Stimulated activated CD4-positive, alpha-beta T cell treated with anti-CD3 and anti-CD28 coated beads, Interleukin-4, amount 100 ng/mL, for 48 hours (primary cell): ENCODE results near the gene SH3PXD2A.
"Not testable (repeated sequence)": the region's sequence is repeated elsewhere in the genome, so short reads cannot be mapped to it uniquely, and the experiment has no call there.

Source experiments
- DNase-seq, 2 donors: peaks; one replicate each; pipeline ENCODE4 v3.0.0-alpha.2; 2020; ENCODE audit warnings: low read depth in 2 of 2

SH3PXD2A gene

DNA sequence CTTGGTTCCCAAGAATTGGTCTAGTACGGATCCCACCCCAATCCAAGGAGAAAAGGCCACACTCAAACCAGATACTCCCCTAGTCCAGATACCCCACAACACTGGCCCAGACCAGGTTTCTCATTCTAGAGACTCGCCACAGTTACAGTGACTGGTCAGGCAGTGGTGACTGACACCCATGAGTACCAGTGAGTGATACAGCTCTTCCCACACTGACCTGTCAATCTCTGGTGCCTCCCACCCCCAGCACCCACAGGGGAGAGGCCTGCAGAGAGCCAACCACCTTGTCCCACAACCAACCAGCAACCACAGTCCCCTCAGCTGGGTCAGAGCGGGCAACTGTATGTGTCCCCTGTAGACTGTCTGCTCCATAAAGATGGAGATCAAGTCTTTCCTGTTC is 209.1 kb downstream of the SH3PXD2A start:
- DNase-seq, result no peak

DNA sequence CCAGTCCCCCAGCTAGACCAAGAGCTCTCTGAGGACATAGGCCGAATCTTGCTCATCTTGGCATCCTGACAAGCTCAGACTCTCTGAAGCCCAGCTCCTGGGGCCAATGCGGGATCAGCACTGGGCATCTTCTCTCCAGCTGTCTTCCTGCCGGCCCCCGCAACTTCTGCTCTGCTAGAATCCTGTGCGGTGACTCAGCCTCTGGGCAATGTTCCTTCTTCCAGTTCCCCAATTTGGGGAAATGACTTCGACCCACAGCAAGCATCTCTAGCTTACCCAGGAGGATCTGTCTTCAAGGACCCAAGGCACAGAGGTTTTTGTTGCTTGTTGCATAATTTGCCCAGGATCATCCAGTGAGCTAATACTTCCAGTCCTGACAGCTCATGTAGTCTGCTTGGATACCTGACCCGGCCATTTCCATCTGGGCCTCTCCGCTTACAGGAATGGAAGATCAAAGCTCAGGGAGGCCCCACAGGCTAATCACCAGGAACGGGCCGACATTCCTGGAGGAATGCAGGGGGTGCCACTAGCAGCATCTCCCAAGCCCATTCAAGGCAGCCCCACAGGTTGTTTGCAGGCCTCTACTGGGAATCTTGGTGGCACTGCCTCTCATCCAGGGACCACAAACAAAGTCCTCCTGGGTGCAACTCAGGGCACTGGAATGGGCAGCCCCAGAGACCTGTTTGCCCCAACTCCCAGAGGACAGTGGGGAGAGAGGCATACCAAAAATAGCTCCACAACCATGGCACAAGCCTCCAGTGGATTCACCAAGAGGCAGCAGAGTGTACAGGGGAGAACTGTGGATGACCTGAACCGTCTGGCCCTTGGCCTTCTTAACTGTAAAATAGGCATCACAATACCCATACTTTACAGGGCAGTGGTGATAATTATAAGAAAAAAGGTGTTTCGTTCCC is 210.0 kb downstream of the SH3PXD2A start:
- no peak for DNase-seq

DNA sequence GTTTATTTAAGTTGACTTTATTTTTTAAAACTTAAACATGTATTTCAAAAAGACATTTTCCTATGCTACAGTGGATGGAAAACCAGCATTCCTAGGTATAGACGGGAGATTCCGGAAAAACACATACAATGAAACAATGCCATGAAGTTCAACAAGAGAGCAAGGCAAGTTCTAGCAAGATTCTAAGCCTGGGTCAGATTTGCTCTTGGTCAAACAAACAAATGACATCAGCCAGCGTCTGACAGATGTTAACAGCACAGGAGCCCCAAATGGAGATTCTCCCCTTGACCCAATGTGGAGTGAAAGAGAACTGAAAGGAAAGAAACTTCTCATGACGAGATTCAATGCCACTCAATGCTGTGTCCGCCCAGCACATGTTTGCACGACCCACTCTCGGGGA is 212.0 kb downstream of the SH3PXD2A start:
- DNase-seq, result no peak

DNA sequence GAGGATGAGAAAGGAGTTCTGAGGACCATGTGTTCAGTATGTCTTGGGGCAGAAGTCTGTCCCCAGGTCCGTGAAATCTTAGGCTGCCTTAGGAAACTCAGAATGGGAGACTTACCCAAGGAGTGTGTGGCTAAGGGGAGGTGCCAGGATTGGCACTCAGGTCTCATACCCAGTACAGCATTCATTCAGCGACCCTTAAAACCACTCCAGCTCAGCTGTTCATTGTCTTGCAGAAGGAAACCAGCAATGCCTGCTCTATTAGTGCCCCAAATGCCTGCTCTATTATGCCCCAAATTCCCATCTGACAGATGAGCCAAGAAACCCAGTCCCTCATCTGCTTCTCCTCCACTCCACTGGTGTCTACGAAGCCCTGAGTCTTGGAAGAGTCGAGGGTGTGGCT is 214.1 kb downstream of the SH3PXD2A start:
- DNase-seq, result no peak

DNA sequence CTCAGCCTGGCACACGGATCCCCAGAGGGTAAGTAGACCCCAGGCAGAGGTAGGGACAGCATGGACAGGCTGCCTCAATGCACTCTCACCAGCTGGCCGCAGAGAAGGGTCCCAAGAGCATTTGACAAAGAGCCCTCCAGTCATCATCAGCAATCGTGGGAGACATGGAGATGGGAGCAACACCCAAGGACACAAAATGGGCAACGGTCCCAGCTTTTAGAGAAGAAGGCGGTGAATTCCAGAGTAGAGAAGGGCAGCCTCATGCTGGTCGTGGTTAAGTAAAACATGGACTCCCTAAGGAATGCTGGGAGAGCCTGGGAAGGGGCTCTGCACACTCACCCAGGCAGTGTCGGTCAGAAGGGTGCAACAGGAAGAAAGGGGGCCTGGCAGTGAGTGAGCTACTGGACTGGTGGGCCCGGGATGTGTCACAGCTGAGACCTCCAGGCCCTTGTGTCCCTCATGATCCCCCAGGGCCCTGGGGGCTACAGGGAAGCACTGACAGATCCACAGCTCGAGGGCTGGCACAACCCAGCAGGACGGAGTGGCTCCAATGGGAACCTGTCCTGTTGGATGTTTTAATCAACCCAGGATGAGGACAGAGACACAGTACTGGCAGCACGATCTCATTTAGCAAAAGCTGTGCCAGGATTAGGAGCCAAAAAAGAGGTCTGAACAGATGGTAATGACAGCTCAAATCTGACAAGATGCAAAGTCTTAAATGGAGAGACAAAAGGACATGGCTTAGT is 214.8 kb downstream of the SH3PXD2A start:
- no peak for DNase-seq

DNA sequence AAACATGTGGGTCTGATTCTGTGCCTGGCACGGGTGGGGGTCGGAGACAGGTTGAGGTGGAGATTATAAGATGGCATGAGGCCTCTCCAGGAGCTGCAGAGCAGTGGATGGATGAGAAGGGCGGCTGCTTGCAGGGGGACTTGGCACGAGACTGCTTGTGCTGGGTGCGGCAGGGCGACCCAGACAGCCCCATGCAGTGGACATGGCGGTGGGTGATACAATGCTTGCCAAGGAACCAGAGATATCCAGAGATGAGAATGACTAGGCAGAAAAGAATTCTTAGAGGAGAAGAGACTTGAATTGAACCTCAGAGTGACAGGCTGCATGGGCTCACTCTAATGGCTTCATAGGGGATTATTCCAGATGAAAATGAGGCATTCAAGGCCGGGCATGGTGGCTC is 216.4 kb downstream of the SH3PXD2A start:
- DNase-seq, result no peak

DNA sequence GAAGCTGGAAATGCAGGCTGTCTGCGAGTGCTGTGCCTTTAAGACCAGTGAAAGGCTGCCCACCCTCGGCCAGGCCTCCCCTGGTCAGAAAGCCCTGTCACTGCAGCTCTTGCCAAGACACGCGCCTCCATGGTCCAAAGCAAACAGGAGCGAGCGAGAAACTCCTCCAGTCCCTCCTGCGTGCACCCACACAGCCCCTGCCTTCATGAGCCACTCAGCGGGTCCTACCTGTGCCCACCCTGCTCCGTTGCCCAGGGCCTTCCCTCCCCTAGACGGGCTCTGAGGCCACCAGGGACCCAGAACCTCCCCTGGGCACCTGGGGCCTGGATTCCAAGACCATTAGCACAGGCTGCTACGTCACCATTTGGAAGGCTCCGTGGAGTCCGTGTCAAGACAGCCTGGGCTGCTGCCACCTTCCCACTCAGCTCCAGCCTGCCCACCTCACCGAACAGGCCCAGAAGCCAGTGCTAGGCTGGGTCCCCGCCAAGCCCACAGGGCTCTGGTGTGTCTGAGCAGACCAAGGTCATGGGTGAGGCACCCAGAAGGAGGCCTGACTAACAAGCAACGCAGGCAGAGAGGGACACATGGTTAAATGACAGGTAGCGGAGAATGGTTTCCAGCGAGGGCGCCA is 217.3 kb downstream of the SH3PXD2A start:
- DNase-seq, result no peak

DNA sequence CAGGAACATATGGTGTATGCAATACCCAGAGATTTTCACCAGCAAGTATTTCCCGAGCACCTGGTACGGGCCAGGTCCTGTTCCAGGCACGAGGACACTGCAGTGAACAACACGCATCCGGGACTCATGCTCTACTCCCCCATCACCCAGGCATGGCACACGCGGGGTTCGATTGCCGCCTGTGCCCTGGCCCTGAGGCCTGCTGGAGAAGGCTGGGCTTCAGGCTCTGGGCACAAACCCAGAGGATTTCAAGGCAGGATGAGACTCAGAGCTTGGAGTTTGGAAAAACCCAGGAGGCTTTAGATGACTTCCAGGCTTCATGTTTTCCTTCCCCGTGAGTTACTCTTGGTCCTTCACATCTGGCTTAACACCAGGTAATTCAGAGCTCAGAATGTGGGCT is 218.4 kb downstream of the SH3PXD2A start:
- no peak for DNase-seq

DNA sequence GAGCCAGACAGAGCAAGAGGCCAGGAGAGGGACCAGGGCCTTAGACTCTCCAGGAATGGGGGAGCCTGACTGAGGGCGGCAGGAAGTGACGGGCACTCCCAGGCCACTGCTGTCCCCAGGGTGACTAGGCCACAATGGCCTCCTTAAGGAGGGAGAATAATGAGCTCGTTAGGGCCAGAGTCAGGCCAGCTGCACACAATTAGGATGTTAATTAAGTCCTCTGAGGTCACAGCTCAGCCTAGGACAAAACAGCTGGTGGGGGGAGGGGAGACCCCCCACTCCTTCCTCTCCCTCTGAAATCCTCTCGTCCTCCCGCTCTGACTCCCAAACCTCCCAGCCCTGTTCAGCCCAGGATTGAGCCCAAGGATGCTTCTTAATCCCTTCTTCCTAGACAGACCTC is 218.9 kb downstream of the SH3PXD2A start:
- DNase-seq, result no peak

DNA sequence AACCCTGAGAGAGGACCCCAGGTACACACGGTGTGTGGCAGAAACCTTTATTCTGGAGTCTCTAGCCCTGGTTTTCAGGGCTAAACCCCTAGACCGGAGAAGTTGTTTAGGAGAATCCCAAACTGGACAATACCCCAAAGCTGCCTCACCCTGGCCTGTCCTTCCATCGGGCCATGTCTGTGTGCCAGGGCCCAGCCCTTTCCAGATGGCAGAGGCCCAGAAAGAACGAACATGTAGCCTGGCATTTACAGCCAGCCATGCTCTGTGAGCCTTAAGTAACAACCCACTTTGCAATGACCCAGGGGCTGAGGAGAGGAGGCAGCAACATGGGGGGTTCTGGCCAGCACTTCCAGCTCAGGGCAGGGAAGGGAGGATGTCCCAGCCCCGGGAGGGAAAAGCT is 219.8 kb downstream of the SH3PXD2A start:
- DNase-seq, result no peak

DNA sequence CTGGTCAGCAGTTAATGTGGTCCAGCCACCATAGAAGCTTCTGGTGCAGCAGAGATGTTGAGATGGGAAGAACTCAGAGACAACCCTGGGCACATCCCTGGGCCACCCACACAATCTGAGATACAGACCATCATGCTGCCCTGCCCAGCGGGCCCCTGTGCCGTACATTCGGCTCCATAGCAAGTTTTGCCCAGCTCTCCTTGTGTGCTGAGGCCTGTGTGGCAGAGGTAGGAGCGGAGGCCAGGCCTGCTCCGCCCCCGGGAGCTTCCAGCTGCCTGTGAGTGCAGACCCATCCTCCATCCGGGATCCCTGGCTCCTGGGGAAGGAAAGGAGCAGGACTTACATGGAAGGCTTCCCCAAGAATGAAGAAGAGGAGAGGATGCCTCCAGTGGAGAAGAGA is 221.5 kb downstream of the SH3PXD2A start:
- no peak for DNase-seq

DNA sequence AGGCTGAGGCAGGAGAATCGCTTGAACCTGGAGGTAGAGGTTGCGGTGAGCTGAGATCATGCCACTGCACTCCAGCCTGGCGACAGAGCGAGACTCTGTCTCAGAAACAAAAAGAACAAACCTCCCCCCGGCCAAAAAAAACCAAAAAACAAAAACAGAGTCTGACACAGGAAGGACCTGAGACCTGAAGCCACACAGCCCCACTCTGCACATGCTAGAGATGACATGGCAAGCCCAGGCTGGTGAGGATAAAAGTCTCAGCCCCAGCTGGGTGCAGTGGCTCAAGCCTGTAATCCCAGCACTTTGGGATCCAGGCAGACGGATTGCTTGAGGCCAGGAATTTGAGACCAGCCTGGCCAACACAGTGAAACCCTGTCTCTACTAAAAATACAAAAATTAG is 222.5 kb downstream of the SH3PXD2A start:
- DNase-seq, result not testable (repeated sequence)

DNA sequence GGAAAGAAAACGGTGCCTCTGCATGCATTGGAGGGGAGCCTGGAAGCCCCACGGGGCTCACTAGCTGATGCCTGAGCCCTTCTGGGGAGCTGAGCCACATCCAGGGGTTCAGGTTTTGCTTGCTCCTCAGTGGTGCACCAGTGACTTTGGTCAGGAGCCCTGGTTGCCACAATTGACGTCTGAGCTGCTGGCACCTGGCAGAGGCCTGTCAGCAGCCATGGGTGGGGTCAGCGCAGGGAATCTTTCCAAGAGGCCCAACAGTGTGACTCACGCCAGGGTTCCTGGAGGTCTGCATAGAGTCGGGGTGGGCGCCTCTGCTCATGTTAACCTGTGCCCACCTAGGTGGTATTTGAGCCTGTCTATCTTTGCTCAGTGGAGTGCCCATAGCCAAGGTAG is 223.1 kb downstream of the SH3PXD2A start:
- no peak for DNase-seq

DNA sequence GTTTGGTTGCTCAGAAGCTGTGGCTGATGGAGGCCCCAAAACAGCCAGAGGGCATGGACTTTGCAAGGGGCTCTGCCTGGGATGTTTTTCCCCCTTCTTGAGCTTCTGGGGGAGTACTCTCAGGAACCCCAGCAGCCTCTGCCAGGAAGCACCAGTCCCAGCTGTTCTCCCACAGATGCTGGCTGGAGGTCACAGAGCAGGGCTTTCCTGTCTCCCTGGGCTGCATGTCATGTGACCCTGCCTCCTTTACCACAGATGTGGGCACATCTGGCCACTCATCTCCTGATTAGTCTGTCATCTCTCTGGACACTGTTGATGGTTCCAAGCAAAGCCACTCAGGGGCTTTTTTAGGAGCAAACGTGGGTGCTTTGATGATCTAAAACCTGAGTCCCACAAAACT is 225.2 kb downstream of the SH3PXD2A start:
- DNase-seq, result no peak

DNA sequence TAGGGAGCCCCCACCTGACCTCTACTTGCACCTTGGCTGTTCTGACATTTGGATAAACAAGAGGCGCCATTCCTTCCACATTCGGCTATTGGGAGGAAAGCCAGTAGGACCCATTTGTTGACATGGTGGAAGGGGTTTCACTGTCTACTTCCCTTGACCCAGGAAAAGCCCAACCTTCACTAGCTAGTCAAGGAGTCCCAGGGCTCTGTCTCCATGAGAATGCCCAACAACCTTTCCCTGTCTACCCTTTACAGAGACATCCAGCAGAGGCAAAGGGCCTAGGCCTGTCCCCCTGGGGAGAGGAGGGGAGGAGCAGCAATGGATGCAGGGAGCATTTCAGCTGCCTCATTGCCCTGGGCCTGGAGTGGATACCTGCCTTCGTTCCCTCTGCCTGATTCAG is 225.8 kb downstream of the SH3PXD2A start:
- DNase-seq, result no peak

DNA sequence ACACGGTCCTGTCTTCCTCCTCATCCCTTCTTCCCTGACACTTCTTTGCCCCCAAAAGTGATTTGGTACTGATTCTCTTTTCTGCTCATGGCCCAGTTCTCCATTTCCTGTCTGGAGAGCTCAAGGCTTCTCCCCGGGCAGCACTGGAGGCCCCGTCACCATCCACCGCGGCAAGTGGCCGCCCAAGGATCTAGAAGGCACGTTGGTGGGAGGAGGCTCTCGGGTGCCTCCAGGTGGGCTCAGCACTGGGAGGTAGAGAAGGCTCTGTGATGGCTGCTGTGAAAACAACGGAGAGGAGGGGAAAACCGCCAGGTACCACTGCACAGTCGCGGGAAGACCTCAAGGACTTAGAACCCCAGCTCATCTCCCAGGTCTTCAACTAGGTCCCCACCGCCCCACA is 227.5 kb downstream of the SH3PXD2A start:
- DNase-seq, result no peak

DNA sequence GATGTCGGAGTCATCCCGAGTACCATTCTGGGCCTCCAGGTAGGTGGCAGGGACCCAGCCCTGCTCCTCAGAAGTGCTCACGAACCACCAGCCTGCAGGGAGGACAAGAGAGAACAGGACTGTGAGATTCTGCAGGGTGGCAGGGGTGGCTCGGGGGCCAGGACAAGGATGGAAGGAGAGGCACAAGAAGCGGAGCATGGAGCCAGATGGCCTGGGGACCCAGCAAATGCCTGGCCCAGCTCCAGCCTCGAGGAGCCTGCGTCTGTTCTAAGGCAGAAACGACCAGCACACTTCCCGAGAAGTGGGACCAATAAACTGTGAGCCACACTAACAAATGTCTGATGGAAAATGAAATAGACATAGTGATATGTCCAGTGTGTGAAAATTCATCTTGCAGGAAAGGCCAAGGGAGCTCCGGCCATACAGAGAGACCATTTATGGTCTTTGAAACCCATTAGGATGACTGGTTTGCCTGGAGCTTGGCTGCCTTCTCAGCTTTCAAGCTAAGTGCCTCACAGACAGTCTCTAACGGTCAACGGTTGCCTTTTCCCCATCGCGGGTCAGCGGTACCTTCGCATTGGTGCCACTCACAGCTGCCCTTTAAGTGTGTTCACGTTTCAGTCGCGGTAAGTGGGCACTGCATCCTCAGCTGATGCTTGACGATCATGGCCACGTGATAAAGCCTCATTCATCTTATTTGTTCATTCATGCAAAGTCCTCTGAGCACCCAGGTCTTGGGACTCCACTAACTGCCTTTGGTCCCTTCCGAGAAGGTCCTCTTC is 228.1 kb downstream of the SH3PXD2A start:
- DNase-seq, result no peak

DNA sequence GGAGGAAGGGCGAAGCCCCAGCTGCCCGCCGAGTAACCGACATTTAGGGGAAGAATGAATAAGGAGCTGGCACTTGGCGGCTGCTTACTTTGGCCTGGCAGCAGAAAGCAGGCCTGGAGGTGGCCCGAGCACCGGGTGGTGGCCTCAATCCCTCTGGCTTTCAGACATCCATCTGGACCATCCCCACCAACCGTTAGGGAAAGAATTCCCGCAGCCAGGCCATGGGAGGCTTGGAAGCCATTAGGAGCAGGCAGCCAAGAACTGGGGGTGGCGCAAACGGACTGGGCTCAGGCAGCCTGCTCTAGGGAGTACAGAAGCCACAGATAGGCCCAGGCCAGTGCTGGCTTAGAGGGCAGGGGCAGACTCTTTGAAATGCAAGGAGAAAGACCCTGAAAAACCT is 229.2 kb downstream of the SH3PXD2A start:
- no peak for DNase-seq

DNA sequence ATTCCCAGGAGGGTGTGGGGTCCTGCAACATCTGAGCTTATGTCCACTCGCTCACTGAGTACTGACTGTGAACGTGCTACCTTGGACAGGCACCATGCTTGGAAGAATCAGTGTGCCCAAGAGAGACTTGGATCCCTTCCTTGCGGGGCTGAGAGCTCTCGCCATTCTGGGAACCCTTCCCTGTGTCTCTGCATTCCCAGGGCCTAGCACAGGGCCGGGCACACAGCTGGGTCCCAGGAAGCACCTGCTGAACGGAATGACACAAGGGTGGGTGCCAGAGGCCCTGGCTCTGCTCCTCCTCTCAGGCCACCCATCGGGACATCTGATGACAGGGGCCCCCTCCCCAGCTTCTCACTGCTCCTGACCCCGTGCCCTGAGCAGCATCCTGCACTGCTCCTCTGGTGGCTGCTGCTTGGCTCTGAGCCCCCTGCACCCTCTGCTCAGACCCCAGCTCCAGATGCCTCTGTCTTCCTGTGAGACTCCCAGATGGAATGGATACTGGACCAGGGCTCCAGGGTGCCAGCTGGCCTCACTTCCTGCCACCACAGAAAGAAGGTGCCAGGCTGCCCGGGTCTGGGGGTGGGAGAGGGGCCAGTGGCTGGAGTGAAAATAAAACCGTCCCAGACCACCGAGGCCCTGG is 232.3 kb downstream of the SH3PXD2A start:
- no peak for DNase-seq

DNA sequence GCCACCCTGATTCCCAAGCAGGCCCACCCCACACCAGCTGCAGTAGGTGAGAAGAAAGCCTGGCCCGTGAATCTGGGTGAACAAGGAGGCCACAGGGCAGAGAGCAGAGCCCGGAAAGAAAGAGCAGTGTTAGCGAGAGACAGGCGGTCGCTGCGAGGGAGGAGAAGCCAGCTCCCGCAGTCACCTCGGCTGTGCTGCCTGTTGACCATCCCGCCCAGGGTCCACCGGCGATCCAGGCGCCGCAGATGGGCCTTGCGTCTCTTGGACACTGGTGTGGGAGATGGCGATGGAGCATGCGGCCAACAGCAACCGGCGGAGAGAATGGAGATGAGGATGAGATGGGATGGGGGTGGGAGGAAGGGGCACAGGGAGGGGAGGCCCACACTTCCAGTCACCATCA is 233.1 kb downstream of the SH3PXD2A start:
- no peak for DNase-seq

DNA sequence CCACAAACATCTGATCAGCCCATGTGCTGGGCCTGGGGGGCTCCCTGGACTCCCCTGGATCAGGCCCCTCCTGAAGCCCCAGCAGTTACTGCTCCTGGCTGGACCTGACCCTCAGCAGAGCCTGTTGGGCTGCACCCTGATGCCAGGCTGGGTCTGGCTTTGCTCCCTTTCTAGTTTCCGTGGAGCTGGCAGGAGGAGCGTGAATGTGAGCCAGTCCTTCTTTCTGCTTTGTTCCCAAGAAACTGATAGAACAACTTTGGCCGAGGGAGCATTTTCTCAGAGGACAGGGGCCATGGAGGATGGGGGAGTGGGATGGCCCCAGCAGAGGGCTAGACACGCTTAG is 233.6 kb downstream of the SH3PXD2A start:
- DNase-seq, result no peak
